ENCODE measurements around the gene CLCA1.

- peak; percentile 72 for TF ChIP-seq CTCF (IDR thresholded peaks at IDR 0.05; ENCODE audit: insufficient read depth, low read depth, low read length)
- no peak for TF ChIP-seq EZH2 (IDR thresholded peaks at IDR 0.05; ENCODE audit: insufficient read depth, low read length)
These were observed 31.4 kb downstream of the CLCA1 start for GRCh38 chr1:86499987-86500593.

Measured in astrocyte (in vitro differentiated cells and primary cell).